Lower lobe of right lung (tissue), 2 donors: ENCODE measurements around the gene GAREM2. TPM values are rescaled to one million over a fixed set of nuclear protein-coding genes. Genes with fewer than 3 reads are reported as not detected.

Experiments
- ATAC-seq, 2 donors: fragments of 200-7000 bp; cut with Tn5 transposase; one replicate each; pipeline ENCODE4 v1.9.1; 2020 to 2022; ENCODE audit warnings: mild to moderate bottlenecking in 2 of 2, moderate library complexity in 2 of 2
- DNase-seq: peaks from one replicate; pipeline ENCODE4 v3.0.0-alpha.2; 2020
- H3K27ac ChIP-seq: fragments of 200-600 bp; one replicate; pipeline ENCODE4 v1.8.0; 2022
- H3K27me3 ChIP-seq: fragments of 200-600 bp; one replicate; pipeline ENCODE4 v1.8.0; 2022; ENCODE audit warnings: low read depth
- H3K36me3 ChIP-seq: fragments of 200-600 bp; one replicate; pipeline ENCODE4 v1.8.0; 2022; ENCODE audit warnings: mild to moderate bottlenecking
- H3K4me1 ChIP-seq: fragments of 200-600 bp; one replicate; pipeline ENCODE4 v1.8.0; 2022
- H3K4me3 ChIP-seq: fragments of 200-600 bp; one replicate; pipeline ENCODE4 v1.8.0; 2022; ENCODE audit warnings: mild to moderate bottlenecking
- H3K9me3 ChIP-seq: fragments of 200-600 bp; one replicate; pipeline ENCODE4 v1.8.0; 2022
- CTCF ChIP-seq: fragments of 200-600 bp; IDR thresholded peaks from one replicate; pipeline ENCODE4 v1.8.0; 2022; ENCODE audit warnings: antibody characterized with exemption, mild to moderate bottlenecking
- intact Hi-C: fragments of 100-400 bp; cut with DNase I; formaldehyde crosslinking; loops from one replicate; pipeline ENCODE4 v1.11.0; 2022
- total RNA-seq: library from RNA; stranded (reverse); fragmentation: NEBNext Ultra II Directional; extraction: Animal tissue kit (Norgen Biotek cat#: 25700); gene quantifications from one replicate; pipeline ENCODE4 v1.2.1, GENCODE V29; 2021
- donor health status: DM: no; HTN: yes; CAD: no; lungs with severe emphysema.

The GAREM2 gene
- total RNA-seq, 1 donor from 2014 or later = 2.0 TPM

- intact Hi-C loops = no loop called here
- Histone ChIP-seq H3K27me3 (no peaks in the 10 kb centered on the region), H3K36me3 (peaks cover 99% of the 10 kb centered on the region)
Measured at GRCh38 chr2:26197516-26197915, 24.6 kb downstream of the GAREM2 start.

GRCh38 chr2:26202981-26203490 lies 30.1 kb downstream of the GAREM2 start:
- no peaks in the 10 kb centered on the region for H3K27me3 ChIP-seq
- peaks cover 98% of the 10 kb centered on the region for H3K36me3 ChIP-seq
- H3K4me1 ChIP-seq = no peaks in the 10 kb centered on the region
- no peak overlapping the region for H3K27ac ChIP-seq
- TF ChIP-seq CTCF = no peak
- intact Hi-C loops = no loop called here
- ATAC-seq (no peak), DNase-seq (no peak)
- H3K4me3 ChIP-seq = no peak overlapping the region
- no peaks in the 10 kb centered on the region for H3K9me3 ChIP-seq

More at GRCh38 chr2:26197516-26197915, 24.6 kb downstream of the GAREM2 start:
- TF ChIP-seq CTCF = no peak
- ATAC-seq (no peak), DNase-seq (no peak)
- Histone ChIP-seq H3K9me3 (no peaks in the 10 kb centered on the region), H3K4me1 (no peaks in the 10 kb centered on the region), H3K4me3 (no peak overlapping the region), H3K27ac (no peak overlapping the region)

- TF ChIP-seq CTCF = no peak
- no peaks in the 10 kb centered on the region for H3K9me3 ChIP-seq
- intact Hi-C loops = no loop called here
- ATAC-seq = no peak
- peaks cover 99% of the 10 kb centered on the region for H3K36me3 ChIP-seq
- H3K4me3 ChIP-seq = no peak overlapping the region
- H3K27ac ChIP-seq = no peak overlapping the region
- no peak for DNase-seq
- no peaks in the 10 kb centered on the region for H3K4me1 ChIP-seq
- H3K27me3 ChIP-seq = no peaks in the 10 kb centered on the region
Measured at GRCh38 chr2:26203906-26204305, 31.0 kb downstream of the GAREM2 start.

- H3K36me3 ChIP-seq = peaks cover 98% of the 10 kb centered on the region
- intact Hi-C loops = no loop called here
- ATAC-seq (no peak), DNase-seq (no peak)
- H3K4me3 ChIP-seq = no peak overlapping the region
- no peak overlapping the region for H3K27ac ChIP-seq
- H3K9me3 ChIP-seq = no peaks in the 10 kb centered on the region
- H3K27me3 ChIP-seq = no peaks in the 10 kb centered on the region
- H3K4me1 ChIP-seq = no peaks in the 10 kb centered on the region
- no peak for TF ChIP-seq CTCF
Measured at GRCh38 chr2:26212011-26212410, 39.1 kb downstream of the GAREM2 start.

- no peak for DNase-seq
- ATAC-seq = no peak
- Histone ChIP-seq H3K27me3 (no peaks in the 10 kb centered on the region), H3K4me3 (no peak overlapping the region), H3K9me3 (no peaks in the 10 kb centered on the region), H3K4me1 (no peaks in the 10 kb centered on the region), H3K27ac (no peak overlapping the region), H3K36me3 (peaks cover 88% of the 10 kb centered on the region)
- TF ChIP-seq CTCF = no peak
- intact Hi-C loops = no loop called here
Measured at GRCh38 chr2:26214759-26215158, 41.9 kb downstream of the GAREM2 start.

GRCh38 chr2:26215833-26216232 lies 42.9 kb downstream of the GAREM2 start:
- intact Hi-C loops = no loop called here
- ATAC-seq = no peak
- Histone ChIP-seq H3K27me3 (no peaks in the 10 kb centered on the region), H3K27ac (no peak overlapping the region), H3K36me3 (peaks cover 85% of the 10 kb centered on the region), H3K4me3 (no peak overlapping the region), H3K4me1 (no peaks in the 10 kb centered on the region), H3K9me3 (no peaks in the 10 kb centered on the region)
- TF ChIP-seq CTCF = no peak
- no peak for DNase-seq
